ENCODE measurements around the gene RC3H1.

The RC3H1 gene

DNA sequence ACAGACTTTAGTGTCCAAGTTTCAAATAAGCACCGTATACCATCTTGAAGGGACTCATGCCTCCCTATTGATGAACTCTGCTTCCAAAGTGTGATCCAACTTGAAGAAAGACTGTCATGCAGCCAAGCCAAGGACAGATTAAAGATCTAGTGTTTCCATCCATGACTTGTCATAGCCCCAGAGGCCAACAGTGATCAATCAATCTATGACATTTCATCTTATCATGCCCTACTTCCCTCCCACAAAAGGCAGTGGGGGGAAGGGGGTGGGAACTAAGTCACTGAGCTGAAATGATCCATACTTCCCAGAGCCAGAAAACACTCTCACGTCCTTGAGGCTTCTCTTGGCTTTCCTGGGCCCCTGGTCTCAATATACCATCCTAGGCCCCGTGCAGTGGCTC, 109.0 kb downstream of the RC3H1 start:
- H3K4me1 ChIP-seq (ENCODE audit: control insufficient read depth, insufficient read depth, low read length) = no peaks in the 10 kb centered on the region

GRCh38 chr1:173903827-173904531, 118.2 kb downstream of the RC3H1 start:
- H3K27me3 ChIP-seq (ENCODE audit: control insufficient read depth, insufficient read depth, low read length) = no peaks in the 10 kb centered on the region
- no peak overlapping the region for H3K4me2 ChIP-seq (ENCODE audit: low read length)
- no peaks in the 10 kb centered on the region for H3K9me3 ChIP-seq (replicated peaks; ENCODE audit: low read length)
- H3K9ac ChIP-seq (ENCODE audit: low read depth, low read length) = no peak overlapping the region
- H3K36me3 ChIP-seq (ENCODE audit: insufficient read depth, low read length) = no peaks in the 10 kb centered on the region
- H3K4me1 ChIP-seq (ENCODE audit: control insufficient read depth, insufficient read depth, low read length) = no peaks in the 10 kb centered on the region
- no peak overlapping the region for H3K4me3 ChIP-seq (ENCODE audit: low read length)

More for the DNA sequence above, 109.0 kb downstream of the RC3H1 start:
- no peak overlapping the region for H3K9ac ChIP-seq (ENCODE audit: low read depth, low read length)
- H3K4me3 ChIP-seq (ENCODE audit: low read length) = no peak overlapping the region
- H3K9me3 ChIP-seq (replicated peaks; ENCODE audit: low read length) = no peaks in the 10 kb centered on the region
- no peak overlapping the region for H3K4me2 ChIP-seq (ENCODE audit: low read length)
- H3K36me3 ChIP-seq (ENCODE audit: insufficient read depth, low read length) = no peaks in the 10 kb centered on the region
- H3K27me3 ChIP-seq (ENCODE audit: control insufficient read depth, insufficient read depth, low read length) = no peaks in the 10 kb centered on the region

DNA sequence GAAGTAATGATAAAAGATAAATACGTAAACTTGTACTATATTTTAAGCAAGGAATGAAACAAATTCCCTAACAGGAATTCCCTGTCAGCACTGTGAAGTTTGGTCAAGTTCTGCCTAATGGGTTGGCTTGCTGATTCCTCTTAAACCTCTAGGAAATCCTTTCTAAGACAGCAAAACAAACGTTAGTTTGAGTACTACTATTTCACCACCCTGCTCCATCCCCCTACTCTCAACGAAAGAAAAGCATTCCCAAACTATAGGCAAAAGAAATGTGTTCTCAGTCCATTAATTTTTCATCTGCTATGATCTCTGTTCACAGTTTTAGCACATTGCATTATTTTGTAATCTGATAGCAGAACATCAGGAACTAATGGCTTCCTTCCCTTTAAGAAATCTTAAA, 121.2 kb downstream of the RC3H1 start:
- Histone ChIP-seq H3K4me1 (ENCODE audit: control insufficient read depth, insufficient read depth, low read length) (no peaks in the 10 kb centered on the region), H3K36me3 (ENCODE audit: insufficient read depth, low read length) (no peaks in the 10 kb centered on the region), H3K4me2 (ENCODE audit: low read length) (no peak overlapping the region), H3K4me3 (ENCODE audit: low read length) (no peak overlapping the region), H3K9me3 (replicated peaks; ENCODE audit: low read length) (no peaks in the 10 kb centered on the region), H3K27me3 (ENCODE audit: control insufficient read depth, insufficient read depth, low read length) (no peaks in the 10 kb centered on the region), H3K9ac (ENCODE audit: low read depth, low read length) (no peak overlapping the region)

DNA sequence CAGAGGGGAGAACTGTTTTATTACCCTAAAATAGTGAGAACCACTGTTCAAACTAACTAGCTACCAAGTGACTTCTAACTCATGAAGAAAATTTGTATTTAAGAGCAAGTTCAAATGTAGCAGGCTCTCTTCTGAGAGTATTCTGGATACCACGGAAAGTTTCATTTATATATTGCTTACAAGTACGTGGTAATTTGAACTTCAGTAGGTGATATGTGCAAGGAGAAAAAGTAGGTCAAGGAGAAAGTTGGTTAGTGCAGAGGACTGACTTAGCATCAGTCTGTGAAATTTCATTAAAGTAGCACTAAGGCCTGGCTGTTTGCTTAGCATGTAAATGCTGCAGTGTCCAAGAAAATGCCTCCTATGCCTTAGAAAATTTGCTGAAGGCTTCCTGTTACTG, 121.7 kb downstream of the RC3H1 start:
- no peak overlapping the region for H3K4me2 ChIP-seq (ENCODE audit: low read length)
- no peaks in the 10 kb centered on the region for H3K4me1 ChIP-seq (ENCODE audit: control insufficient read depth, insufficient read depth, low read length)
- H3K9me3 ChIP-seq (replicated peaks; ENCODE audit: low read length) = no peaks in the 10 kb centered on the region
- no peak overlapping the region for H3K9ac ChIP-seq (ENCODE audit: low read depth, low read length)
- H3K4me3 ChIP-seq (ENCODE audit: low read length) = no peak overlapping the region
- no peaks in the 10 kb centered on the region for H3K27me3 ChIP-seq (ENCODE audit: control insufficient read depth, insufficient read depth, low read length)
- H3K36me3 ChIP-seq (ENCODE audit: insufficient read depth, low read length) = no peaks in the 10 kb centered on the region

DNA sequence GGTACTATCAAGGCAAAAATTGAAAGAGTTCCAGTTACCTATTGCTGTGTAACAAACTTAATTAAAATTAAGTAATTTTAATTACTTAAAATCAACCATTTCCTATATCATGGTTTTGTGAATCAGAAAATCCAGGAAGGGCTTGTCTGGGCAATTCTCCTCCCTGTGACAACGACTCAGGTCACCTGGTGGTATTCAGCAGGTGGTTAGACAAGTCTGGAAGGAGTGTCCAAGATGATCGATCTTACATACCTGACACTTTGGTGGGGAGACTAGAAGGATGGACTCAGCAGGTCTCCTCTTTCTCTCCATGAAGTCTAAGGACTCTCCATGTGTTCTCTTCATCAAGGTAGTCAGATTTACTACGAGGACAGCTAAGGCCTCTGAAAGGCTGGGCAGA, 128.0 kb downstream of the RC3H1 start:
- no peaks in the 10 kb centered on the region for H3K9me3 ChIP-seq (replicated peaks; ENCODE audit: low read length)

GRCh38 chr1:173893611-173894010, 128.5 kb downstream of the RC3H1 start:
- H3K4me1 ChIP-seq (ENCODE audit: control insufficient read depth, insufficient read depth, low read length) = no peaks in the 10 kb centered on the region
- no peak overlapping the region for H3K9ac ChIP-seq (ENCODE audit: low read depth, low read length)
- H3K27me3 ChIP-seq (ENCODE audit: control insufficient read depth, insufficient read depth, low read length) = no peaks in the 10 kb centered on the region
- H3K9me3 ChIP-seq (replicated peaks; ENCODE audit: low read length) = no peaks in the 10 kb centered on the region
- no peaks in the 10 kb centered on the region for H3K36me3 ChIP-seq (ENCODE audit: insufficient read depth, low read length)
- H3K4me2 ChIP-seq (ENCODE audit: low read length) = no peak overlapping the region
- H3K4me3 ChIP-seq (ENCODE audit: low read length) = no peak overlapping the region

More for the DNA sequence above, 128.0 kb downstream of the RC3H1 start:
- no peaks in the 10 kb centered on the region for H3K27me3 ChIP-seq (ENCODE audit: control insufficient read depth, insufficient read depth, low read length)
- no peak overlapping the region for H3K4me3 ChIP-seq (ENCODE audit: low read length)
- H3K4me1 ChIP-seq (ENCODE audit: control insufficient read depth, insufficient read depth, low read length) = no peaks in the 10 kb centered on the region
- no peaks in the 10 kb centered on the region for H3K36me3 ChIP-seq (ENCODE audit: insufficient read depth, low read length)
- H3K9ac ChIP-seq (ENCODE audit: low read depth, low read length) = no peak overlapping the region
- no peak overlapping the region for H3K4me2 ChIP-seq (ENCODE audit: low read length)

DNA sequence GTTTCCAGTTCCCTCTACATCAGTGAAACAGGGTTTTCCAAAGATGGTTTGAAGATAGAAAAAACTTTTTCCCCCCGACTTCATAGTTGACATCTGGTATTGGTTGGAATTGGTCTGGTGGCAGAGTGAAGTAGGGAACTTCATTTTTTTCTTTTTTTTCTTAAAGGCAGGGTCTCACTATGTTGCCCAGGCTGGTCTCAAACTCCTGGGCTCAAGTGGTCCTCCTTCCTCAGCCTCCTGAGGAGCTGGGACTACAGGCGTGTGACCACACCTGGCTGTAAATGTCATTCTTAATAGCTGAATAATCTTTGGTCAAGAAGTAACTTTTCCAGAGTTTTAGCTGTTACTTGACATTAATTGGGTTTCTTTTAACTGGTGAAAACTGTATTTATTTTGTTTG, 132.3 kb downstream of the RC3H1 start:
- H3K9me3 ChIP-seq (replicated peaks; ENCODE audit: low read length) = no peaks in the 10 kb centered on the region
- no peaks in the 10 kb centered on the region for H3K27me3 ChIP-seq (ENCODE audit: control insufficient read depth, insufficient read depth, low read length)
- peaks cover 17% of the 10 kb centered on the region for H3K36me3 ChIP-seq (ENCODE audit: insufficient read depth, low read length)
- no peak overlapping the region for H3K9ac ChIP-seq (ENCODE audit: low read depth, low read length)
- H3K4me3 ChIP-seq (ENCODE audit: low read length) = no peak overlapping the region
- H3K4me1 ChIP-seq (ENCODE audit: control insufficient read depth, insufficient read depth, low read length) = no peaks in the 10 kb centered on the region
- H3K4me2 ChIP-seq (ENCODE audit: low read length) = no peak overlapping the region

DNA sequence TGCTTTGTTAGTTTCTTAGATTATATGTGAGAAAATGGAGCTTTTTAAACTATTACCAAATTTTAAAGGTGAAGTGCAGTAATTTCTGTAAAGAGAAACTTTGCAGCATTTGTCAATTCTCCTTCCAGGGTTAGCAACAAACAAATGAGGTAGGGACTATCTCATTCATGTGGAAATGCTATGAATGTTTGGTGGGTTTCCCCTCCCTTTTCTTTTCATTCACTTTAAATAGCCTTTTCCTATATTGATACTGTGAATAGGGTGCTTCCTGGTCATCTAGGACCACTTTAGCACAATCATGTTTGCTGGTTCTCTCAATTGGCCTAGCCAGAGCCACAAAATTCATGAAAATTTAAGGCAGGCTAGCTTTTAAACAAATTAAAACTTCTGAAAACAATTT, 133.4 kb downstream of the RC3H1 start:
- Histone ChIP-seq H3K9ac (ENCODE audit: low read depth, low read length) (no peak overlapping the region), H3K4me1 (ENCODE audit: control insufficient read depth, insufficient read depth, low read length) (no peaks in the 10 kb centered on the region), H3K9me3 (replicated peaks; ENCODE audit: low read length) (no peaks in the 10 kb centered on the region)

GRCh38 chr1:173887627-173888026, 134.5 kb downstream of the RC3H1 start:
- peaks cover 19% of the 10 kb centered on the region for H3K36me3 ChIP-seq (ENCODE audit: insufficient read depth, low read length)
- no peaks in the 10 kb centered on the region for H3K27me3 ChIP-seq (ENCODE audit: control insufficient read depth, insufficient read depth, low read length)
- no peaks in the 10 kb centered on the region for H3K4me1 ChIP-seq (ENCODE audit: control insufficient read depth, insufficient read depth, low read length)
- H3K4me3 ChIP-seq (ENCODE audit: low read length) = no peak overlapping the region
- H3K9ac ChIP-seq (ENCODE audit: low read depth, low read length) = no peak overlapping the region
- no peak overlapping the region for H3K4me2 ChIP-seq (ENCODE audit: low read length)
- no peaks in the 10 kb centered on the region for H3K9me3 ChIP-seq (replicated peaks; ENCODE audit: low read length)

More for the DNA sequence above, 133.4 kb downstream of the RC3H1 start:
- peaks cover 19% of the 10 kb centered on the region for H3K36me3 ChIP-seq (ENCODE audit: insufficient read depth, low read length)
- H3K27me3 ChIP-seq (ENCODE audit: control insufficient read depth, insufficient read depth, low read length) = no peaks in the 10 kb centered on the region
- H3K4me3 ChIP-seq (ENCODE audit: low read length) = no peak overlapping the region
- H3K4me2 ChIP-seq (ENCODE audit: low read length) = no peak overlapping the region

DNA sequence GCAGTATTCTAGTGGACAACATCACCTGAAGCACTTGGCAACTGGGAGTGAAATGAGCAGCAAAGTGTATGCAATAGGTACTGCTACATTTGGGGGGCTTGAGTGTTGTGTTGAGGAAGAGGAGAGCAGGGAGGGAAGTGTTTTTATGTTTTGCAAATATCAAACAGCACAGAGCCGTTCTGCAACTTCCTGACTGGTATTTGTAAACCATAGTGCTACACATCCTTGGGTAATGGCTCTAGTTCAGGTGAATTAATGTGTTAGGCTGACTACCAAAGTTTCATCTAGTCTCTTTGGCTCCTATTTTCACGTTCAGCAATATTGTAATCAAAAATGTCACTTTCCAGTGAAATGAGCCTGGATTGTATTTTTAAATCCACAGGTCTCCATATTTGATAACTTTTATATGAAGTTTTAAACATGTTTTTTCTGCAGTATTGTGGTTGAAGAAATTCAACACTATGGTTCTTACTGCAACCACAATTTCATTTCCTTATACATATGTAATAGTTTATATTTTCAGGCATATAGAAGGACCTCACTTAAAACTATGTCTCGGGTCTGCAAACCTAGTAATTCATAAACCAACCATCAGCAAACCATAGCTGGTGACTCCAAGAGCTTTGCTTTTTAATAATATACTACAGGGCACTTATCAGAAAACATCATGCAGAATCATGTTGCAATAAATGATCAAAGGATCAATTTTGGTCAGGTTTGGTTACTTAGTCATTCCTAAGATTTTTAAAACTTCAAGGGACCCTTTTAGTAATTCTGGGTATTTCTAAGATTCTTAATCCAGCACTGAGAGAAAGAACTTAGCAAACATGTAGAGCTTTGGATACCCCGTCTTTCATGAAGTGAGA, 135.2 kb downstream of the RC3H1 start:
- Histone ChIP-seq H3K9me3 (replicated peaks; ENCODE audit: low read length) (no peaks in the 10 kb centered on the region), H3K4me2 (ENCODE audit: low read length) (no peak overlapping the region), H3K4me3 (ENCODE audit: low read length) (no peak overlapping the region), H3K36me3 (ENCODE audit: insufficient read depth, low read length) (peaks cover 19% of the 10 kb centered on the region), H3K27me3 (ENCODE audit: control insufficient read depth, insufficient read depth, low read length) (no peaks in the 10 kb centered on the region), H3K9ac (ENCODE audit: low read depth, low read length) (no peak overlapping the region), H3K4me1 (ENCODE audit: control insufficient read depth, insufficient read depth, low read length) (no peaks in the 10 kb centered on the region)

DNA sequence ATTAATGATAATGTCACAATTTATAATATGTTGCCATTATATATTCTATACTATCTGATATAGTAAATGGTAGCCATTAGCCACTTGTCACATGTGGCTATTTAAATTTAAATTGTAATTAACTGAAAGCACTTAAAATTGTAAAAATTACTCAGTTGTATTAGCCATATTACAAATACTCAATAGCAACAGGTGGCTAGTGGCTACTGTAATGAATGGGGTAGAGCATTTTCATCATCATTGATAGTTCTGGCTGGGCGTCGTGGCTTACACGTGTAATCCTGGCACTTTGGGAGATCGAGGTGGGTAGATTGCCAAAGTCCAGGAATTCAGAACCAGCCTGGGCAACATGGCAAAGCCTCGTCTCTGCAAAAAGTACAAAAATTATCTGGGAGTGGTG, 137.5 kb downstream of the RC3H1 start:
- H3K4me1 ChIP-seq (ENCODE audit: control insufficient read depth, insufficient read depth, low read length) = no peaks in the 10 kb centered on the region
- H3K4me3 ChIP-seq (ENCODE audit: low read length) = no peak overlapping the region
- no peaks in the 10 kb centered on the region for H3K9me3 ChIP-seq (replicated peaks; ENCODE audit: low read length)

More for the DNA sequence above, 137.5 kb downstream of the RC3H1 start:
- peaks cover 19% of the 10 kb centered on the region for H3K36me3 ChIP-seq (ENCODE audit: insufficient read depth, low read length)
- no peak overlapping the region for H3K4me2 ChIP-seq (ENCODE audit: low read length)
- no peak overlapping the region for H3K9ac ChIP-seq (ENCODE audit: low read depth, low read length)
- H3K27me3 ChIP-seq (ENCODE audit: control insufficient read depth, insufficient read depth, low read length) = no peaks in the 10 kb centered on the region

Measured in skeletal muscle satellite cell (primary cell).